H1 (cell line): Measurements from ENCODE around the gene LRP3.

Source experiments
- HDAC2 ChIP-seq, 2 experiments: fragments of 300-600 bp in 1 of 2; sonication (generic) in 1 of 2; IDR thresholded peaks; 2 replicates each; pipeline ENCODE4 v1.6.1; 2011 to 2012; ENCODE audit warnings: low read depth in 2 of 2, low read length in 2 of 2, mild to moderate bottlenecking in 2 of 2, moderate library complexity in 2 of 2, borderline replicate concordance in 1 of 2, inconsistent platforms in 1 of 2
- POLR2A ChIP-seq, 2 experiments: IDR thresholded peaks; 1 replicate in 1 of 2; 2 replicates in 1 of 2; pipeline ENCODE4 v1.6.1; 2011; ENCODE audit warnings: low read depth in 2 of 2, low read length in 2 of 2, mild to moderate bottlenecking in 2 of 2; ENCODE audit errors: control extremely low read depth in 1 of 2
- POLR2AphosphoS5 ChIP-seq: IDR thresholded peaks from 2 replicates; pipeline ENCODE4 v1.6.1; 2011; ENCODE audit warnings: low read depth, low read length
- RAD21 ChIP-seq, 2 experiments: IDR thresholded peaks in 1 of 2; conservative IDR thresholded peaks in 1 of 2; 2 replicates each; pipeline ENCODE4 v1.6.1; 2011; ENCODE audit warnings: low read depth in 2 of 2, low read length in 2 of 2, improper control_type of control experiment in 1 of 2, inconsistent platforms in 1 of 2, mild to moderate bottlenecking in 1 of 2, moderate library complexity in 1 of 2
- RFX5 ChIP-seq: IDR thresholded peaks from 2 replicates; pipeline ENCODE4 v1.6.1; 2011; ENCODE audit warnings: low read depth, low read length, improper control_type of control experiment, borderline replicate concordance
- RXRA ChIP-seq: IDR thresholded peaks from 2 replicates; pipeline ENCODE4 v1.6.1; 2011; ENCODE audit warnings: low read depth, mild to moderate bottlenecking, low read length, moderate library complexity; ENCODE audit not compliant: insufficient read depth
- SIRT6 ChIP-seq: IDR thresholded peaks from one replicate; pipeline ENCODE4 v1.7.1; 2012; ENCODE audit warnings: low read length, inconsistent platforms
- TAF1 ChIP-seq: IDR thresholded peaks from 2 replicates; pipeline ENCODE4 v1.6.1; 2011; ENCODE audit warnings: mild to moderate bottlenecking, low read depth, low read length
- TAF7 ChIP-seq: optimal IDR thresholded peaks from 2 replicates; pipeline ENCODE3; 2011; ENCODE audit warnings: low read depth, mild to moderate bottlenecking, inconsistent platforms, low read length, moderate library complexity, borderline replicate concordance
- TF ChIP-seq, protein P1 (sequence below), 3 experiments: IDR thresholded peaks; 1 replicate in 2 of 3; 2 replicates in 1 of 3; pipeline versions ENCODE4 v1.5.1 to v1.6.1; 2011; ENCODE audit warnings: low read length in 3 of 3, mild to moderate bottlenecking in 3 of 3, inconsistent platforms in 2 of 3, low read depth in 1 of 3, moderate library complexity in 1 of 3; ENCODE audit not compliant: insufficient read depth in 1 of 3; ENCODE audit errors: control extremely low read depth in 1 of 3

- TF ChIP-seq, protein P1, sequence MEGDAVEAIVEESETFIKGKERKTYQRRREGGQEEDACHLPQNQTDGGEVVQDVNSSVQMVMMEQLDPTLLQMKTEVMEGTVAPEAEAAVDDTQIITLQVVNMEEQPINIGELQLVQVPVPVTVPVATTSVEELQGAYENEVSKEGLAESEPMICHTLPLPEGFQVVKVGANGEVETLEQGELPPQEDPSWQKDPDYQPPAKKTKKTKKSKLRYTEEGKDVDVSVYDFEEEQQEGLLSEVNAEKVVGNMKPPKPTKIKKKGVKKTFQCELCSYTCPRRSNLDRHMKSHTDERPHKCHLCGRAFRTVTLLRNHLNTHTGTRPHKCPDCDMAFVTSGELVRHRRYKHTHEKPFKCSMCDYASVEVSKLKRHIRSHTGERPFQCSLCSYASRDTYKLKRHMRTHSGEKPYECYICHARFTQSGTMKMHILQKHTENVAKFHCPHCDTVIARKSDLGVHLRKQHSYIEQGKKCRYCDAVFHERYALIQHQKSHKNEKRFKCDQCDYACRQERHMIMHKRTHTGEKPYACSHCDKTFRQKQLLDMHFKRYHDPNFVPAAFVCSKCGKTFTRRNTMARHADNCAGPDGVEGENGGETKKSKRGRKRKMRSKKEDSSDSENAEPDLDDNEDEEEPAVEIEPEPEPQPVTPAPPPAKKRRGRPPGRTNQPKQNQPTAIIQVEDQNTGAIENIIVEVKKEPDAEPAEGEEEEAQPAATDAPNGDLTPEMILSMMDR (IDR thresholded peaks at IDR 0.05; ENCODE audit: control extremely low read depth in 1 of 3, insufficient read depth in 1 of 3, low read depth in 1 of 3, low read length in 3 of 3) = no peak
- TF ChIP-seq RAD21 (IDR thresholded peaks at IDR 0.05 in 1 of 2, conservative IDR thresholded peaks at IDR 0.05 in 1 of 2; ENCODE audit: low read depth in 2 of 2, low read length in 2 of 2) (no peak), POLR2A (IDR thresholded peaks at IDR 0.05; ENCODE audit: control extremely low read depth in 1 of 2, low read depth in 2 of 2, low read length in 2 of 2) (no peak), TAF1 (no peak), RFX5 (no peak), TAF7 (no peak), SIRT6 (no peak), HDAC2 (IDR thresholded peaks at IDR 0.05; ENCODE audit: borderline replicate concordance in 1 of 2, low read depth in 2 of 2, low read length in 2 of 2) (no peak), POLR2AphosphoS5 (no peak), RXRA (no peak)
Measured at GRCh38 chr19:33234092-33234491, 40.0 kb downstream of the LRP3 start.
